22Rv1 (cell line): ENCODE data around the gene HEG1.

ENCODE experiments used
- H3K27ac ChIP-seq: fragments of 450-650 bp; 2 replicates; pipeline ENCODE4 v1.5.1; 2017
- ZFX ChIP-seq: fragments of 450-650 bp; IDR thresholded peaks from 2 replicates; pipeline ENCODE4 v1.6.1; 2017; ENCODE audit warnings: antibody characterized with exemption, borderline replicate concordance
- TF ChIP-seq, protein P1 (sequence below): fragments of 450-650 bp; IDR thresholded peaks from 2 replicates; pipeline ENCODE4 v1.5.1; 2017; ENCODE audit warnings: mild to moderate bottlenecking

Gene HEG1

DNA sequence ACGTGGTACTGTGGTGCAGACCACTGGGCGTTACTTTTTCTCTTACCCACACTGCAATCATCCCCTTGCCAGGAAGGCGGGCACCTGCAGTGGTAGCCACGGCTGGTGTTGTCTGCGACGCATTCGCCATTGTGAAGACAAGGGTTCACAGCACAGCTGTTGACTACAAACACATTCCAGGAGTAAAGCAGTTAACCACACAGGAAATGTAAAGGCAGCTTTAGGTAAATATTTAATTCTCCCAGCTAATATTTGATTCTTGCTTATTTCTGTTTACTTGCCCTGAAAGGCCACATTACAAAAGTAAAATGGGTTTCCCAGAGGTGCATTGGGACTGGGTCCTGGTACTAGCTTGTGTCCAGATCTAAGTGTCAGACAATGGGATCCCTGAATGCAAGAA is 45.4 kb downstream of the HEG1 start:
- H3K27ac ChIP-seq = no peak overlapping the region
- no peak for TF ChIP-seq ZFX
- TF ChIP-seq, protein P1, sequence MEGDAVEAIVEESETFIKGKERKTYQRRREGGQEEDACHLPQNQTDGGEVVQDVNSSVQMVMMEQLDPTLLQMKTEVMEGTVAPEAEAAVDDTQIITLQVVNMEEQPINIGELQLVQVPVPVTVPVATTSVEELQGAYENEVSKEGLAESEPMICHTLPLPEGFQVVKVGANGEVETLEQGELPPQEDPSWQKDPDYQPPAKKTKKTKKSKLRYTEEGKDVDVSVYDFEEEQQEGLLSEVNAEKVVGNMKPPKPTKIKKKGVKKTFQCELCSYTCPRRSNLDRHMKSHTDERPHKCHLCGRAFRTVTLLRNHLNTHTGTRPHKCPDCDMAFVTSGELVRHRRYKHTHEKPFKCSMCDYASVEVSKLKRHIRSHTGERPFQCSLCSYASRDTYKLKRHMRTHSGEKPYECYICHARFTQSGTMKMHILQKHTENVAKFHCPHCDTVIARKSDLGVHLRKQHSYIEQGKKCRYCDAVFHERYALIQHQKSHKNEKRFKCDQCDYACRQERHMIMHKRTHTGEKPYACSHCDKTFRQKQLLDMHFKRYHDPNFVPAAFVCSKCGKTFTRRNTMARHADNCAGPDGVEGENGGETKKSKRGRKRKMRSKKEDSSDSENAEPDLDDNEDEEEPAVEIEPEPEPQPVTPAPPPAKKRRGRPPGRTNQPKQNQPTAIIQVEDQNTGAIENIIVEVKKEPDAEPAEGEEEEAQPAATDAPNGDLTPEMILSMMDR = no peak

DNA sequence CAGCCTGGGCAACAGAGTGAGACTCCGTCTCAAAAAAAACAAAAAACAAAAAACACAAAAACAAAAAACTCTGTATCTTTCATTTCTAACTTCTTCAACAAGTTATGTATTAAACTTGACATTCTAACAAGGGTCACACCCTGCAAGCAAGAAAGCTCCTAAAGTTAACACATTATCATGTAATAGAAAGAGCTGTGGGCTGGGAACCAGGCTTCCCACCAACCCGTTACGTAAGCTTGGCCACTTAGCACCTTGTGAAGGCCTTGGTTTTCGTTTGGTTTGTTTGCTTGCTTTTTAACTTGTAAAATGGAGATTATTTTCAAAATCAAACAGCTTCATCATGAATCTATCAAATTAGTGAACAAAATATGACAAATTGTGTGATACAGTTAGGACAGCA is 47.0 kb downstream of the HEG1 start:
- no peak for TF ChIP-seq ZFX
- TF ChIP-seq, protein P1 = no peak
- H3K27ac ChIP-seq = no peak overlapping the region

DNA sequence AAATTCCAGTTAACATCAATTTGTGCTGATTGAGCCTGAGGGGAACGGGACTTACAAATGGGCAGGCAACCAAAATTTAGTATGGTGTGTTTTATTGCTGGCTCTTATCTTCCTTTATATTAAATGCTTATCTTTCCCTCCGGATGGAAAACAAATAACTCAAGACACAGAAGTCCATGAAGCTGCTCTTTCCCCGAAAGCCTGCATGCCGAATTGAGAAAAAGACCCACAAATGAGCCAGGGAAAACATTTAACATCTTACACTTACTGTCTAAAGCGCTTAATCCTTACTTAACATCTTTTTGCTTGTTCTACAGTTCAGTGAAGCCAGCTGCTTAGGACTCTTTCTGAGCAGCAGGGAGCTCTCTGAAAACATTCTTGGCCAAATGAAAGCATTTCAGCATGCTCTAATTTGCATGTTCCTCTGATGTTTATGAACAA is 49.5 kb downstream of the HEG1 start:
- H3K27ac ChIP-seq = no peak overlapping the region
- TF ChIP-seq, protein P1 = no peak
- TF ChIP-seq ZFX = no peak

DNA sequence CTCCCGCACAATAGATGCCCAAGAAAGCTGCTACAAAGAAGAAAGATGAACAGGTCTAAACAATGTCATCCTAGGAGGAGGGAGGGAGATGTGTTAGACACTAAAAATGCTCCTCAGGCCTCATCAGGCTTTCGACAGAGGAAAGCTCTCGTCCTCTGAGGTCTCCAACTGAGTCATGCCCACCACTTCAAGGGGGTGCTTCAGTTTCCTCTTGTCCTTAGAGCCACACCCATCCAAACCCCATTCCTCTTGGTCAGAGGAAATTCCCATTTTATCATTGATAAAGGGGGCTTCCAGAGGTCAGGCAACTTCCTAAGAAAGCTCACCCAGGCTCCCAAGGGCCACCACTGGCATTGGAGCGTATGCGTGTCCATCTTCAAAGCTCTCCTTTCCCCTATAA is 50.1 kb downstream of the HEG1 start:
- H3K27ac ChIP-seq = no peak overlapping the region
- no peak for TF ChIP-seq ZFX
- TF ChIP-seq, protein P1 = no peak

DNA sequence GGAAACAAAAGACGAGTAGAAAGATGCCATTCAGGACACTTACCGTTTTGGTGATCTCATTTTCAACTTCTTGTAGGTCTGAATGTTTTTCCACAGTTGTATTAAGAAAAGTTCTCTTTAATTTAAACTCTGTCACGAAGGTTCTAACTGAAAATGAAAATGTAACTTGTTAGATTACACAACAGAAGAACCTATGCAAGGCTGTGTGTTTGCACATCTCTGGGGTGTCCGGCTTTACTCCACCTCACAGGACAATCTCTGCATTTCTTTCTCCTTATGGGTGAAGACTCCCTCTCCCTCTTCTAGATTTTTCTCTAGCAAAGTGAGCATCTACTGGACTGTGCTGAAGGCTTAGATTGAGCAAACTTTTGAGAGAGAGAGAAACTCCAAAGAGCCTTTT is 50.6 kb downstream of the HEG1 start:
- TF ChIP-seq, protein P1 = no peak
- H3K27ac ChIP-seq = no peak overlapping the region

DNA sequence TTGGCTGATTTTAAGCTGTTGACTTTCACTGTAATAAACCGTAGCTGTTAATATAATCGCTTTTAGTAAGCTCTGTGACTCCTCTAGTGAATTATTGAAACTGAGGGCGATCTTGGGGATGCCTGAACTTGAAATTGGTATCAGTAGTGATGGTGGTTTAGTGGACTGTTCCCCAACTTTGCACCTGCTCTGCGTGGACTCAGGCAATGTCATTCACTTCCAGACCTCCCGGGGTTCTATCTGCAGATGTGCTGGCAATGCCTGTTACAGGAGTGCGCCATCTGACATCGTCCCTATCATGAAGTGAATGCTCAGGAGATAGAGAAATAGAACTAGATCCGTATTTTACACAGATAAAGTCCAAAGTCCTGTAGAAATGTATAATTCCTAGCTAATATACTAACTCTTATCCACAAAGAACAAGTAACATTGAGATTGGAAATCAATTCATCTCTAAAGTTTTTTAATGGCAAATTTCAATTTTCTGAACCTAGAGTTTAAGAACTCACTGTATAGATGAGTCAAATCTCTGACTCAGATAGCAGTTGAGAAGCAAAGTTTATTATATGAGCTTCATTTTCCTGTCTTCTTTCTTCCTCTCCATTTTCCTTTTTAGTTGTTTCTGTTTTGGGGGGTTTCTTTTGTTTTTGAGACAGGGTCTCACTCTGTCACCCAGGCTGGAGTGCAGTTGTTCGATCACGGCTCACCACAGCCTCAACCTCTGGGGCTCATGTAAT is 51.8 kb downstream of the HEG1 start:
- TF ChIP-seq ZFX = no peak

DNA sequence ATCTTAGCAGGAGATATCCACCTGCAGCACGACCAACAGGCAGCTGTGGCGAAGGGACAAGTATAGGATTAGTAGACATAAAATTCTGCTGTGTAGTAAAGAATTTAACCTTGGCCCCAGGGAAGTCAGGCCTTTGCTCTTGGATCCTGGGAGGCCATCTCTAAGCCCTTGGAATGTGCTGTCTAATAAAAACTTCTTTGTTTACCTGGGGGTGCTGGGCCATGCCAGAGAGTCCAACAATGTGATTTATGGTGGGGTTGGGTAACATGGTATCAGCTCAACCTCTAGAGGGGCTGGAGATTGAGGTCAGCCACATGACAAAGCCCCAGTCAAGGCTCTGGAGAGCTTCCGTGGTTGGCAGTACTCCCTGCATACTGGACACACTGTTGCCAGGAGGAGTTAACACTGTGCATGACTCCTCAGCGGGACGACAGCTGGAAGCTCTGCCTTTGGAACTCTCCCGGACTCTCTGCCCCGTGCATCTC is 52.4 kb downstream of the HEG1 start:
- no peak for TF ChIP-seq ZFX
- TF ChIP-seq, protein P1 = no peak
- no peak overlapping the region for H3K27ac ChIP-seq

More for the DNA sequence above, 51.8 kb downstream of the HEG1 start:
- H3K27ac ChIP-seq = no peak overlapping the region
